B cell (primary cell): ENCODE measurements around the gene FRYL.

Experiments
- EZH2 ChIP-seq: IDR thresholded peaks from 2 replicates; pipeline ENCODE4 v1.6.1; 2012; ENCODE audit warnings: borderline replicate concordance, low read depth, mild to moderate bottlenecking, moderate library complexity, low read length; ENCODE audit not compliant: insufficient read depth, poor library complexity, severe bottlenecking
- TF ChIP-seq, protein P1 (sequence below): fragments of 200-600 bp; IDR thresholded peaks from one replicate; pipeline ENCODE4 v1.8.0; 2022; ENCODE audit warnings: antibody characterized with exemption, mild to moderate bottlenecking

DNA sequence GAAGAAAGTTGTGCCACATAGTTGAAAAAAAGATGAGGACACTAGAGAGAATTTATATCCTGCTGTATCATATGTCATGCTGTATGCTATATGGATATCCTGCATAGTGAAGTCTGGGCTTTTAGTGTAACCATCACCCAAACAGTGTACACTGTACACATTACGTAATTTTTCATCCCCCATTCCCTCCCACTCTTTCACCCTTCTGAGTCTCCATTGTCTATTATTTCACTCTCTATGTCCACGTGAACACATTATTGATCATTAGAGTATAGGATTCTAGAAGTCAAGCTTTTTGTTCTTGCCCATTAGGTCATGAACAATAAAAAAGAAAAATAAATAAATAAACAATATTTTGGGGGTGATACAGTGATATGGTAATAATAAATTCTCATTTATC is 18.0 kb upstream of the FRYL start:
- TF ChIP-seq, protein P1, sequence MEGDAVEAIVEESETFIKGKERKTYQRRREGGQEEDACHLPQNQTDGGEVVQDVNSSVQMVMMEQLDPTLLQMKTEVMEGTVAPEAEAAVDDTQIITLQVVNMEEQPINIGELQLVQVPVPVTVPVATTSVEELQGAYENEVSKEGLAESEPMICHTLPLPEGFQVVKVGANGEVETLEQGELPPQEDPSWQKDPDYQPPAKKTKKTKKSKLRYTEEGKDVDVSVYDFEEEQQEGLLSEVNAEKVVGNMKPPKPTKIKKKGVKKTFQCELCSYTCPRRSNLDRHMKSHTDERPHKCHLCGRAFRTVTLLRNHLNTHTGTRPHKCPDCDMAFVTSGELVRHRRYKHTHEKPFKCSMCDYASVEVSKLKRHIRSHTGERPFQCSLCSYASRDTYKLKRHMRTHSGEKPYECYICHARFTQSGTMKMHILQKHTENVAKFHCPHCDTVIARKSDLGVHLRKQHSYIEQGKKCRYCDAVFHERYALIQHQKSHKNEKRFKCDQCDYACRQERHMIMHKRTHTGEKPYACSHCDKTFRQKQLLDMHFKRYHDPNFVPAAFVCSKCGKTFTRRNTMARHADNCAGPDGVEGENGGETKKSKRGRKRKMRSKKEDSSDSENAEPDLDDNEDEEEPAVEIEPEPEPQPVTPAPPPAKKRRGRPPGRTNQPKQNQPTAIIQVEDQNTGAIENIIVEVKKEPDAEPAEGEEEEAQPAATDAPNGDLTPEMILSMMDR, result no peak
- no peak for TF ChIP-seq EZH2
